Fibroblast of lung (primary cell): Measurements from ENCODE around the gene RARG. TPM values are rescaled to one million over a fixed set of nuclear protein-coding genes. Genes with fewer than 3 reads are reported as not detected.

Experiments
- DNase-seq, 2 donors: peaks; one replicate each; pipeline versions ENCODE4 v3.0.0 to v3.0.0-alpha.2; 2010; ENCODE audit warnings: low read depth in 2 of 2
- H2AFZ ChIP-seq: 2 replicates; pipeline ENCODE4 v1.5.1; 2012; ENCODE audit warnings: low read length, control low read depth, inconsistent platforms
- H3K27ac ChIP-seq: 2 replicates; pipeline ENCODE4 v1.5.1; 2011; ENCODE audit warnings: low read length, control low read depth; ENCODE audit not compliant: insufficient read depth
- H3K27me3 ChIP-seq: 2 replicates; pipeline ENCODE4 v1.5.1; 2011; ENCODE audit warnings: mild to moderate bottlenecking, low read length; ENCODE audit not compliant: control insufficient read depth, insufficient read depth
- H3K36me3 ChIP-seq: 2 replicates; pipeline ENCODE4 v1.5.1; 2011; ENCODE audit warnings: low read length; ENCODE audit not compliant: control insufficient read depth, insufficient read depth
- H3K4me1 ChIP-seq: 2 replicates; pipeline ENCODE4 v1.5.1; 2011; ENCODE audit warnings: low read length; ENCODE audit not compliant: control insufficient read depth, insufficient read depth; ENCODE audit errors: extremely low read depth
- H3K4me2 ChIP-seq: 2 replicates; pipeline ENCODE4 v1.5.1; 2011; ENCODE audit warnings: low read length, control low read depth; ENCODE audit not compliant: insufficient read depth; ENCODE audit errors: extremely low read depth
- H3K4me3 ChIP-seq, 4 experiments: fragments of 200-600 bp in 1 of 4; sonication (generic) in 1 of 4; replicated peaks in 1 of 4; 2 replicates each; pipeline ENCODE4 v1.5.1; 2011 to 2016; ENCODE audit warnings: low read length in 4 of 4, low read depth in 3 of 4, mild to moderate bottlenecking in 3 of 4, control low read depth in 2 of 4, inconsistent platforms in 1 of 4, mixed read lengths in 1 of 4; ENCODE audit not compliant: insufficient read depth in 1 of 4; ENCODE audit errors: control extremely low read depth in 1 of 4
- H3K79me2 ChIP-seq: 2 replicates; pipeline ENCODE4 v1.5.1; 2012; ENCODE audit warnings: mild to moderate bottlenecking, low read length, inconsistent platforms; ENCODE audit not compliant: control insufficient read depth, insufficient read depth
- H3K9ac ChIP-seq: 2 replicates; pipeline ENCODE4 v1.5.1; 2011; ENCODE audit warnings: mild to moderate bottlenecking, low read length, control low read depth; ENCODE audit not compliant: insufficient read depth
- H3K9me3 ChIP-seq: 2 replicates; pipeline ENCODE4 v1.5.1; 2012; ENCODE audit warnings: low read depth, low read length; ENCODE audit not compliant: control insufficient read depth, insufficient read depth
- H4K20me1 ChIP-seq: 2 replicates; pipeline ENCODE4 v1.5.1; 2011; ENCODE audit warnings: low read length; ENCODE audit not compliant: control insufficient read depth, insufficient read depth; ENCODE audit errors: extremely low read depth
- EZH2 ChIP-seq: IDR thresholded peaks from 2 replicates; pipeline ENCODE4 v1.5.1; 2012; ENCODE audit warnings: low read length, control low read depth, mild to moderate bottlenecking; ENCODE audit errors: missing control alignments
- polyA plus RNA-seq, 2 donors: library from polyadenylated mRNA; depleted of rRNA in 1 of 2; stranded (reverse) in 1 of 2; unstranded in 1 of 2; fragments of >200 nt; gene quantifications; 2 replicates each; pipeline ENCODE4 v1.2.1, GENCODE V29; 2011 to 2012; ENCODE audit warnings: missing spikeins in 1 of 2
- total RNA-seq: library from RNA; depleted of rRNA; stranded (reverse); fragments of >200 nt; gene quantifications from 2 replicates; pipeline ENCODE4 v1.2.1, GENCODE V29; 2014
- TF ChIP-seq, protein P1 (sequence below), 2 donors: IDR thresholded peaks in 1 of 2; conservative IDR thresholded peaks in 1 of 2; 1 replicate in 1 of 2; 2 replicates in 1 of 2; pipeline ENCODE4 v1.5.1; 2011 to 2012; ENCODE audit warnings: low read length in 2 of 2, control low read depth in 1 of 2, inconsistent platforms in 1 of 2, low read depth in 1 of 2, mild to moderate bottlenecking in 1 of 2

Gene RARG
- total and polyA plus RNA-seq, 2 donors (not counting 1 experiment from before 2014, with no cell fraction given): 30.4 to 51.4 TPM

DNA sequence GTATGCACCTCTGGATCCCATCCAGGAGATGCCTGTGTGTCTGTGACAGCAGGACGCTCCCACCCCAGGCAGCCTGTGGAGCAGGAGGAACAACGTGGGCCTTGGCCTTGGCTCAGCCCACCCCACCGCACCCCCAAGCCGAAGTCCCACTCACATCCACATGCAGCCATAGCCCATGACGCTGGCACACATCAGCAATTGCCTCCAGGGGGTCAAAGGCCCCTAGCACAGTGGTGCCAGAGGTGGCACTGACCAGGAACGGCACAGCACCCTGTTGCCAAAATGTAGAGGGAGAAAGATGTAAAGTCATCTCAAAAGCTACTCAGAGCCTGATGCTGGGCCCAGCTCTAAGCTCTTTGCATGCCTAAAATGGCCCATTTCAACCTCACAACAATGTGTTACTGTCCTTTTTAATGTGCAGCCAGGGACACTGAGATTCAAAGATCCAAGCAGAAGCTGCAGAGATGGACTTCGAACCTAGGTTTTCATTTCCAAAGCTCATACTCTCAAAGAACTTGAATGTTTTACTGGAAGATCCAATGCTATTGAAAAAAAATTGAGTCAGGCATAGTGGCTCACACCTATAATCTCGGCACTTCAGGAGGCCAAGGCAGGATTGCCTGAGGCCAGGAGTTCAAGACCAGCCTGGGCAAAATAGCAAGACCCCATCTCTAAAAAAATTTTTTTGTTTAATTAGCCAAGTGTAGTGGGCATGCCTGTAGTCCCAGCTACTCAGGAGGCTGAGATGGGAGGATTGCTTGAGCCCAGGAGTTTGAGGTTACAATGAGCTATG lies 70.7 kb downstream of the RARG start:
- no peaks in the 10 kb centered on the region for H3K36me3 ChIP-seq
- H3K9ac ChIP-seq: no peak overlapping the region
- no peaks in the 10 kb centered on the region for H3K4me1 ChIP-seq
- no peak overlapping the region for H3K4me3 ChIP-seq
- no peak for DNase-seq
- no peaks in the 10 kb centered on the region for H4K20me1 ChIP-seq
- H3K27me3 ChIP-seq: no peaks in the 10 kb centered on the region
- H3K9me3 ChIP-seq: no peaks in the 10 kb centered on the region
- H3K79me2 ChIP-seq: no peaks in the 10 kb centered on the region
- no peak for TF ChIP-seq EZH2
- TF ChIP-seq, protein P1, sequence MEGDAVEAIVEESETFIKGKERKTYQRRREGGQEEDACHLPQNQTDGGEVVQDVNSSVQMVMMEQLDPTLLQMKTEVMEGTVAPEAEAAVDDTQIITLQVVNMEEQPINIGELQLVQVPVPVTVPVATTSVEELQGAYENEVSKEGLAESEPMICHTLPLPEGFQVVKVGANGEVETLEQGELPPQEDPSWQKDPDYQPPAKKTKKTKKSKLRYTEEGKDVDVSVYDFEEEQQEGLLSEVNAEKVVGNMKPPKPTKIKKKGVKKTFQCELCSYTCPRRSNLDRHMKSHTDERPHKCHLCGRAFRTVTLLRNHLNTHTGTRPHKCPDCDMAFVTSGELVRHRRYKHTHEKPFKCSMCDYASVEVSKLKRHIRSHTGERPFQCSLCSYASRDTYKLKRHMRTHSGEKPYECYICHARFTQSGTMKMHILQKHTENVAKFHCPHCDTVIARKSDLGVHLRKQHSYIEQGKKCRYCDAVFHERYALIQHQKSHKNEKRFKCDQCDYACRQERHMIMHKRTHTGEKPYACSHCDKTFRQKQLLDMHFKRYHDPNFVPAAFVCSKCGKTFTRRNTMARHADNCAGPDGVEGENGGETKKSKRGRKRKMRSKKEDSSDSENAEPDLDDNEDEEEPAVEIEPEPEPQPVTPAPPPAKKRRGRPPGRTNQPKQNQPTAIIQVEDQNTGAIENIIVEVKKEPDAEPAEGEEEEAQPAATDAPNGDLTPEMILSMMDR (conservative IDR thresholded peaks at IDR 0.05 in 1 of 2, IDR thresholded peaks at IDR 0.05 in 1 of 2; ENCODE audit: low read depth in 1 of 2, low read length in 2 of 2): no peak
- no peak overlapping the region for H2AFZ ChIP-seq
- H3K4me2 ChIP-seq: no peak overlapping the region
- H3K27ac ChIP-seq: no peak overlapping the region

DNA sequence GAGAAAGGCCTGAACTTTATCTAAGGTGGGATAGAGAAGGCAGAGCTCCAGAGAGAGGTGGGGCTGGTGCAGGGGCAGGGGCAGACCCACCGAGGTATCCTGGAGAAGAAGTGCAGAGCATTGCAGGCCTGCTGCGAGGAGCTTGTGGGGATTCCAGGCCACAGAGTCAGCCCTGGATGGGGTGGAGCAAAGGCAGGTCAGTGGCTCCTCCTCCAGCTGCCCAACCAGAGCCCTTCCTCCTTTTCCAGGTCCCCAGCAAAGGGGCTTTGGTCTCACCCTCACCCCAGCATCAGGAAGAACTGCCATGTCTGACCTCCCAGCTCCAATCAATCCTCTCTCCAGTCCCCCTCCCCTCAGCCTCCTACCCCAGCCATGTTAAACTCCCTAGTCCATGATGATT lies 71.3 kb downstream of the RARG start:
- H2AFZ ChIP-seq: no peak overlapping the region
- H4K20me1 ChIP-seq: no peaks in the 10 kb centered on the region
- H3K4me1 ChIP-seq: no peaks in the 10 kb centered on the region
- no peaks in the 10 kb centered on the region for H3K79me2 ChIP-seq
- DNase-seq: no peak
- no peak overlapping the region for H3K4me3 ChIP-seq
- H3K27ac ChIP-seq: no peak overlapping the region
- H3K9ac ChIP-seq: no peak overlapping the region
- H3K4me2 ChIP-seq: no peak overlapping the region
- H3K9me3 ChIP-seq: no peaks in the 10 kb centered on the region
- TF ChIP-seq, protein P1 (conservative IDR thresholded peaks at IDR 0.05 in 1 of 2, IDR thresholded peaks at IDR 0.05 in 1 of 2; ENCODE audit: low read depth in 1 of 2, low read length in 2 of 2): no peak
- no peaks in the 10 kb centered on the region for H3K27me3 ChIP-seq
- H3K36me3 ChIP-seq: no peaks in the 10 kb centered on the region

Other genes starting within 250 kb of the RARG start
- gene EIF4B, start 225.8 kb downstream of the RARG start, total RNA-seq: 1,180 and 1,819 TPM in 2 replicates
- 380 and 466 TPM in 2 replicates for gene EIF4B, start 225.8 kb downstream of the RARG start, polyA plus RNA-seq
- gene TNS2, start 182.1 kb downstream of the RARG start, total RNA-seq: 52.4 and 60.6 TPM in 2 replicates
- gene TNS2, start 182.1 kb downstream of the RARG start, polyA plus RNA-seq: 35.3 and 45.5 TPM in 2 replicates
- gene SPRYD3, start 152.8 kb downstream of the RARG start, total RNA-seq: 13.9 and 18.2 TPM in 2 replicates
- gene SPRYD3, start 152.8 kb downstream of the RARG start, polyA plus RNA-seq: 23.3 and 27.7 TPM in 2 replicates
- 592 and 973 TPM in 2 replicates for gene IGFBP6, start 134.5 kb downstream of the RARG start, total RNA-seq
- gene IGFBP6, start 134.5 kb downstream of the RARG start, polyA plus RNA-seq: 229 and 274 TPM in 2 replicates
- under 0.01 TPM in 1 of 2 replicates, not detected in the other for gene SOAT2, start 128.7 kb downstream of the RARG start, total RNA-seq
- 0.12 TPM in 1 of 2 replicates, not detected in the other for gene SOAT2, start 128.7 kb downstream of the RARG start, polyA plus RNA-seq
- gene ZNF740, start 51.5 kb downstream of the RARG start, total RNA-seq: 14.6 and 16.8 TPM in 2 replicates
- 7.3 and 10.6 TPM in 2 replicates for gene ZNF740, start 51.5 kb downstream of the RARG start, polyA plus RNA-seq
- 6.4 and 10.1 TPM in 2 replicates for gene CSAD, start 51.3 kb downstream of the RARG start, total RNA-seq
- gene CSAD, start 51.3 kb downstream of the RARG start, polyA plus RNA-seq: 6.9 and 7.8 TPM in 2 replicates
- gene ITGB7, start 25.0 kb downstream of the RARG start, total RNA-seq: 0.26 and 0.50 TPM in 2 replicates
- gene ITGB7, start 25.0 kb downstream of the RARG start, polyA plus RNA-seq: 0.15 and 0.20 TPM in 2 replicates
- gene ESPL1, start 36.1 kb upstream of the RARG start, total RNA-seq: 0.26 and 1.8 TPM in 2 replicates
- 1.4 and 5.8 TPM in 2 replicates for gene ESPL1, start 36.1 kb upstream of the RARG start, polyA plus RNA-seq
- gene PFDN5, start 63.3 kb upstream of the RARG start, total RNA-seq: 735 and 788 TPM in 2 replicates
- gene PFDN5, start 63.3 kb upstream of the RARG start, polyA plus RNA-seq: 977 and 1,007 TPM in 2 replicates
- gene MYG1, start 67.5 kb upstream of the RARG start, total RNA-seq: 52.0 and 55.7 TPM in 2 replicates
- gene MYG1, start 67.5 kb upstream of the RARG start, polyA plus RNA-seq: 40.8 and 52.2 TPM in 2 replicates
- 29.5 and 37.8 TPM in 2 replicates for gene AAAS, start 89.4 kb upstream of the RARG start, total RNA-seq
- 34.2 and 50.4 TPM in 2 replicates for gene AAAS, start 89.4 kb upstream of the RARG start, polyA plus RNA-seq
- not detected in 2 replicates for gene SP7, start 104.1 kb upstream of the RARG start, total RNA-seq
- gene SP7, start 104.1 kb upstream of the RARG start, polyA plus RNA-seq: not detected in 2 replicates
- 31.3 and 35.3 TPM in 2 replicates for gene SP1, start 148.0 kb upstream of the RARG start, total RNA-seq
- gene SP1, start 148.0 kb upstream of the RARG start, polyA plus RNA-seq: 38.9 and 42.0 TPM in 2 replicates
- not detected in 2 replicates for gene AMHR2, start 191.6 kb upstream of the RARG start, total RNA-seq
- not detected in 2 replicates for gene AMHR2, start 191.6 kb upstream of the RARG start, polyA plus RNA-seq
- 30.3 and 48.1 TPM in 2 replicates for gene PRR13, start 209.5 kb upstream of the RARG start, total RNA-seq
- gene PRR13, start 209.5 kb upstream of the RARG start, polyA plus RNA-seq: 114 and 157 TPM in 2 replicates
- gene PCBP2, start 219.9 kb upstream of the RARG start, total RNA-seq: 251 and 271 TPM in 2 replicates
- gene PCBP2, start 219.9 kb upstream of the RARG start, polyA plus RNA-seq: 315 and 374 TPM in 2 replicates